Measurements from ENCODE around the gene RAB37. TPM values are rescaled to one million over a fixed set of nuclear protein-coding genes. Genes with fewer than 3 reads are reported as not detected.

Gene RAB37
- total RNA-seq, 1 donor, result 0.36 TPM

DNA sequence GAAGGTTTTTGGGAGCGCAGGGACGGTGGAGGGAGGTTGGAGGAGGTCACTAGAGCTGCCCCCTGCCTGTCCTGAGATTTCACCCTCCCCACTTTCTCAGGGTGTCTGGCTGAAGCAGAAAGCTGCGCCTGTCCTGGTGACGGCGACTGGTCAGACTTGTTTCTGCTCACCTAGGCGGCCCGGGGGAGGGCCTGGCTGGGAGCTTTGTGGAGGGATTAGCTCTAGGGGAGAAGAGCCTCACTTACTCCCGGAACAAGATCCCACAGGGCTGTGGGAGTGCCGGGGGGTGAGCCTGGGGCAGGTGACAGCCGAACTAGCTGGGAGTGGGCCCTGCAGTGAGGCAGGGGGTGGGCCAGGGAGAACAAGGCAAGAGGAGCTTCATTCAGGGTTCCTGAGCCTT, 22.9 kb downstream of the RAB37 start:
- H3K27me3 ChIP-seq (ENCODE audit: insufficient read depth, low read length), result no peaks in the 10 kb centered on the region
- no peak overlapping the region for H3K4me2 ChIP-seq (ENCODE audit: insufficient read depth, low read length)
- H2AFZ ChIP-seq (ENCODE audit: low read length), result no peak overlapping the region
- H3K36me3 ChIP-seq (ENCODE audit: insufficient read depth, low read length), result no peaks in the 10 kb centered on the region
- peaks cover 21% of the 10 kb centered on the region for H4K20me1 ChIP-seq (ENCODE audit: insufficient read depth, low read length)
- H3K79me2 ChIP-seq (ENCODE audit: insufficient read depth, low read length), result peaks cover 31% of the 10 kb centered on the region
- no peaks in the 10 kb centered on the region for H3K9me3 ChIP-seq (ENCODE audit: low read depth, low read length)
- H3K27ac ChIP-seq (ENCODE audit: low read depth, low read length), result no peak overlapping the region
- peak; percentile 66 for DNase-seq (ENCODE audit: insufficient read length, low spot score, missing footprints)
- H3K4me3 ChIP-seq (ENCODE audit: insufficient read depth, low read length), result no peak overlapping the region
- peaks cover 35% of the 10 kb centered on the region for H3K4me1 ChIP-seq (ENCODE audit: insufficient read depth, low read length)
- TF ChIP-seq, protein P1, sequence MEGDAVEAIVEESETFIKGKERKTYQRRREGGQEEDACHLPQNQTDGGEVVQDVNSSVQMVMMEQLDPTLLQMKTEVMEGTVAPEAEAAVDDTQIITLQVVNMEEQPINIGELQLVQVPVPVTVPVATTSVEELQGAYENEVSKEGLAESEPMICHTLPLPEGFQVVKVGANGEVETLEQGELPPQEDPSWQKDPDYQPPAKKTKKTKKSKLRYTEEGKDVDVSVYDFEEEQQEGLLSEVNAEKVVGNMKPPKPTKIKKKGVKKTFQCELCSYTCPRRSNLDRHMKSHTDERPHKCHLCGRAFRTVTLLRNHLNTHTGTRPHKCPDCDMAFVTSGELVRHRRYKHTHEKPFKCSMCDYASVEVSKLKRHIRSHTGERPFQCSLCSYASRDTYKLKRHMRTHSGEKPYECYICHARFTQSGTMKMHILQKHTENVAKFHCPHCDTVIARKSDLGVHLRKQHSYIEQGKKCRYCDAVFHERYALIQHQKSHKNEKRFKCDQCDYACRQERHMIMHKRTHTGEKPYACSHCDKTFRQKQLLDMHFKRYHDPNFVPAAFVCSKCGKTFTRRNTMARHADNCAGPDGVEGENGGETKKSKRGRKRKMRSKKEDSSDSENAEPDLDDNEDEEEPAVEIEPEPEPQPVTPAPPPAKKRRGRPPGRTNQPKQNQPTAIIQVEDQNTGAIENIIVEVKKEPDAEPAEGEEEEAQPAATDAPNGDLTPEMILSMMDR (IDR thresholded peaks at IDR 0.05; ENCODE audit: extremely low read depth, low read depth, low read length), result no peak

GRCh38 chr17:74760404-74761105, 23.5 kb downstream of the RAB37 start:
- Histone ChIP-seq H3K9me3 (ENCODE audit: low read depth, low read length) (no peaks in the 10 kb centered on the region), H3K4me3 (ENCODE audit: insufficient read depth, low read length) (no peak overlapping the region), H3K79me2 (ENCODE audit: insufficient read depth, low read length) (peaks cover 29% of the 10 kb centered on the region), H3K4me2 (ENCODE audit: insufficient read depth, low read length) (no peak overlapping the region), H3K27me3 (ENCODE audit: insufficient read depth, low read length) (no peaks in the 10 kb centered on the region), H2AFZ (ENCODE audit: low read length) (no peak overlapping the region), H3K36me3 (ENCODE audit: insufficient read depth, low read length) (no peaks in the 10 kb centered on the region), H3K4me1 (ENCODE audit: insufficient read depth, low read length) (peaks cover 35% of the 10 kb centered on the region), H4K20me1 (ENCODE audit: insufficient read depth, low read length) (peaks cover 18% of the 10 kb centered on the region), H3K27ac (ENCODE audit: low read depth, low read length) (no peak overlapping the region)
- TF ChIP-seq, protein P1 (IDR thresholded peaks at IDR 0.05; ENCODE audit: extremely low read depth, low read depth, low read length), result no peak
- peak; percentile 93 for DNase-seq (ENCODE audit: insufficient read length, low spot score, missing footprints)

DNA sequence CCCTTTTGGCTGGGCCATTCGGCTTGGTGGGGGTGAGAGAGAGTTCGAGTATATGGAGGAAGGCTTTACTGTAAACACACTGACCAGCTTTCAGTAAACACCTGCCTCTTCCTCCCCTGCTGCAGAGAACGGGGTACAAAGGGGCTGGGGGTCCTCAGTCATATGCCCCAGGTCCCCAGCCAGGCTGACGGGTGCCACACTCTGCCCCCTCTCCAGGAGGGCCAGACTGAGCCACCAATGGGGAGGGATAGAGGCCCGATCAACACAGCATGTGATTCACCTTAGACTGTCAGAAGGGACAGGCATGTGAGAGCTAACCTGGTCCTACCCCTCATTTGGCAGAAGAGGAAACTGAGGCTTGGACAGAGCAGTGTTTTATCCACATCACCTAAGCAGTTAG, 24.4 kb downstream of the RAB37 start:
- H3K9me3 ChIP-seq (ENCODE audit: low read depth, low read length), result no peaks in the 10 kb centered on the region
- no peak overlapping the region for H3K27ac ChIP-seq (ENCODE audit: low read depth, low read length)
- peaks cover 29% of the 10 kb centered on the region for H3K79me2 ChIP-seq (ENCODE audit: insufficient read depth, low read length)
- TF ChIP-seq, protein P1 (IDR thresholded peaks at IDR 0.05; ENCODE audit: extremely low read depth, low read depth, low read length), result no peak
- H3K36me3 ChIP-seq (ENCODE audit: insufficient read depth, low read length), result no peaks in the 10 kb centered on the region
- no peaks in the 10 kb centered on the region for H3K27me3 ChIP-seq (ENCODE audit: insufficient read depth, low read length)
- peaks cover 35% of the 10 kb centered on the region for H3K4me1 ChIP-seq (ENCODE audit: insufficient read depth, low read length)
- H2AFZ ChIP-seq (ENCODE audit: low read length), result no peak overlapping the region
- peaks cover 17% of the 10 kb centered on the region for H4K20me1 ChIP-seq (ENCODE audit: insufficient read depth, low read length)
- H3K4me2 ChIP-seq (ENCODE audit: insufficient read depth, low read length), result no peak overlapping the region
- DNase-seq (ENCODE audit: insufficient read length, low spot score, missing footprints), result peak; percentile 66
- no peak overlapping the region for H3K4me3 ChIP-seq (ENCODE audit: insufficient read depth, low read length)

GRCh38 chr17:74761931-74762330, 24.9 kb downstream of the RAB37 start:
- DNase-seq (ENCODE audit: insufficient read length, low spot score, missing footprints), result peak; percentile 82
- H3K4me3 ChIP-seq (ENCODE audit: insufficient read depth, low read length), result no peak overlapping the region
- H4K20me1 ChIP-seq (ENCODE audit: insufficient read depth, low read length), result peaks cover 12% of the 10 kb centered on the region
- no peak overlapping the region for H3K27ac ChIP-seq (ENCODE audit: low read depth, low read length)
- H3K4me2 ChIP-seq (ENCODE audit: insufficient read depth, low read length), result no peak overlapping the region
- TF ChIP-seq, protein P1 (IDR thresholded peaks at IDR 0.05; ENCODE audit: extremely low read depth, low read depth, low read length), result no peak
- H3K79me2 ChIP-seq (ENCODE audit: insufficient read depth, low read length), result peaks cover 25% of the 10 kb centered on the region
- H3K36me3 ChIP-seq (ENCODE audit: insufficient read depth, low read length), result no peaks in the 10 kb centered on the region
- no peaks in the 10 kb centered on the region for H3K27me3 ChIP-seq (ENCODE audit: insufficient read depth, low read length)
- no peak overlapping the region for H2AFZ ChIP-seq (ENCODE audit: low read length)
- H3K4me1 ChIP-seq (ENCODE audit: insufficient read depth, low read length), result peaks cover 35% of the 10 kb centered on the region
- no peaks in the 10 kb centered on the region for H3K9me3 ChIP-seq (ENCODE audit: low read depth, low read length)

Measured in osteoblast (primary cell).